IMR-90 (cell line): Measurements from ENCODE around the gene TUBB2B. TPM values are rescaled to one million over a fixed set of nuclear protein-coding genes. Genes with fewer than 3 reads are reported as not detected.
"Not testable (repeated sequence)": the region's sequence is repeated elsewhere in the genome, so short reads cannot be mapped to it uniquely, and the experiment has no call there.

ENCODE experiments used
- ATAC-seq: fragments of 200-7000 bp; cut with Tn5 transposase; 2 replicates; pipeline ENCODE4 v1.9.1; 2020; ENCODE audit warnings: low read depth, mild to moderate bottlenecking, moderate library complexity
- BruUV-seq: library from RNA; stranded (reverse); fragments of 400-500 nt; replicated peaks from 2 replicates; lab custom pipeline; 2021; lab: Mats Ljungman, UMichigan
- CTCF ChIA-PET: fragments of 300-600 bp; formaldehyde crosslinking; extraction: SDS; loops from one replicate; lab custom pipeline; 2021; ENCODE audit warnings: antibody characterized with exemption; lab: Yijun Ruan, JAX
- POLR2A ChIA-PET: fragments of 300-600 bp; sonication (Branson Sonifier 250); formaldehyde crosslinking; loops from one replicate; lab custom pipeline; 2022; ENCODE audit warnings: antibody characterized with exemption; ENCODE audit not compliant: unreplicated experiment; lab: Charles Lee
- DNase-seq: peaks from one replicate; pipeline ENCODE4 v3.0.0; 2013
- H2AFZ ChIP-seq: replicated peaks from 2 replicates; pipeline ENCODE3; 2013; ENCODE audit warnings: low read length, mild to moderate bottlenecking; ENCODE audit not compliant: poor library complexity
- H2AK5ac ChIP-seq: 2 replicates; pipeline ENCODE4 v1.6.1; 2013; ENCODE audit warnings: low read depth, low read length, inconsistent platforms
- H2AK9ac ChIP-seq: replicated peaks from 2 replicates; pipeline ENCODE3; 2013; ENCODE audit warnings: mild to moderate bottlenecking, low read depth, low read length, moderate library complexity; ENCODE audit not compliant: poor library complexity
- H2BK120ac ChIP-seq: 2 replicates; pipeline ENCODE4 v1.6.1; 2013; ENCODE audit warnings: low read depth, low read length, inconsistent platforms
- H2BK15ac ChIP-seq: 3 replicates; pipeline ENCODE4 v1.6.1; 2013; ENCODE audit warnings: low read depth, low read length, inconsistent platforms
- H2BK20ac ChIP-seq: 2 replicates; pipeline ENCODE4 v1.6.1; 2013; ENCODE audit warnings: low read depth, mild to moderate bottlenecking, inconsistent platforms, low read length, moderate library complexity
- H2BK5ac ChIP-seq: 2 replicates; pipeline ENCODE4 v1.6.1; 2013; ENCODE audit warnings: mild to moderate bottlenecking, low read depth, low read length, inconsistent platforms; ENCODE audit not compliant: poor library complexity, severe bottlenecking
- H3K14ac ChIP-seq: replicated peaks from 2 replicates; pipeline ENCODE4 v1.6.1; 2013; ENCODE audit warnings: low read depth, low read length, inconsistent platforms
- H3K18ac ChIP-seq: 2 replicates; pipeline ENCODE4 v1.6.1; 2013; ENCODE audit warnings: low read depth, low read length, control low read depth
- H3K23ac ChIP-seq: 2 replicates; pipeline ENCODE4 v1.6.1; 2013; ENCODE audit warnings: low read depth, low read length, inconsistent platforms
- H3K27ac ChIP-seq: 2 replicates; pipeline ENCODE4 v1.5.1; 2013; ENCODE audit warnings: mild to moderate bottlenecking, control low read depth, low read length; ENCODE audit not compliant: insufficient read depth
- H3K27me3 ChIP-seq: 2 replicates; pipeline ENCODE4 v1.6.1; 2013; ENCODE audit warnings: low read length; ENCODE audit not compliant: control insufficient read depth, insufficient read depth
- H3K36me3 ChIP-seq: 2 replicates; pipeline ENCODE4 v1.6.1; 2013; ENCODE audit warnings: low read length, mixed read lengths; ENCODE audit not compliant: control insufficient read depth, insufficient read depth
- H3K4ac ChIP-seq: 2 replicates; pipeline ENCODE4 v1.6.1; 2013; ENCODE audit warnings: low read depth, low read length, inconsistent platforms
- H3K4me1 ChIP-seq: 2 replicates; pipeline ENCODE4 v1.6.1; 2013; ENCODE audit warnings: low read length, mixed read lengths; ENCODE audit not compliant: control insufficient read depth, insufficient read depth
- H3K4me2 ChIP-seq: 2 replicates; pipeline ENCODE4 v1.6.1; 2013; ENCODE audit warnings: low read depth, mild to moderate bottlenecking, control low read depth, low read length, moderate library complexity
- H3K4me3 ChIP-seq: 2 replicates; pipeline ENCODE4 v1.5.1; 2013; ENCODE audit warnings: low read depth, mild to moderate bottlenecking, control low read depth, low read length, moderate library complexity; ENCODE audit not compliant: insufficient read depth
- H3K56ac ChIP-seq: 2 replicates; pipeline ENCODE4 v1.6.1; 2013; ENCODE audit warnings: low read length, inconsistent platforms; ENCODE audit not compliant: insufficient read depth; ENCODE audit errors: extremely low read depth
- H3K79me1 ChIP-seq, 2 experiments: 2 replicates each; pipeline ENCODE4 v1.6.1; 2013; ENCODE audit warnings: low read length in 2 of 2, inconsistent platforms in 1 of 2, low read depth in 1 of 2
- H3K9ac ChIP-seq: 2 replicates; pipeline ENCODE4 v1.6.1; 2013; ENCODE audit warnings: low read depth, low read length, control low read depth
- H3K9me1 ChIP-seq: 2 replicates; pipeline ENCODE4 v1.6.1; 2013; ENCODE audit warnings: low read length, inconsistent platforms; ENCODE audit not compliant: insufficient read depth
- H3K9me3 ChIP-seq: 2 replicates; pipeline ENCODE4 v1.6.1; 2013; ENCODE audit warnings: low read length; ENCODE audit not compliant: control insufficient read depth, insufficient read depth
- H4K20me1 ChIP-seq: 2 replicates; pipeline ENCODE4 v1.6.1; 2013; ENCODE audit warnings: low read length, inconsistent platforms; ENCODE audit not compliant: insufficient read depth
- H4K5ac ChIP-seq: 2 replicates; pipeline ENCODE4 v1.6.1; 2013; ENCODE audit warnings: mild to moderate bottlenecking, low read depth, low read length, control low read depth
- H4K8ac ChIP-seq, 2 experiments: 2 replicates each; pipeline ENCODE4 v1.6.1; 2013; ENCODE audit warnings: low read depth in 2 of 2, low read length in 2 of 2, control low read depth in 1 of 2, inconsistent platforms in 1 of 2
- H4K91ac ChIP-seq: 2 replicates; pipeline ENCODE4 v1.6.1; 2013; ENCODE audit warnings: low read depth, low read length, inconsistent platforms; ENCODE audit not compliant: insufficient read depth
- WGBS, 2 experiments: methylation state at CpG; one replicate each; pipeline versions ENCODE4 v1.1.5 to v1.1.7; 2013; ENCODE audit warnings: missing lambda C conversion rate in 2 of 2; ENCODE audit not compliant: insufficient read length in 1 of 2; ENCODE audit errors: extremely low coverage in 2 of 2; 5-methylcytosine and 5-hydroxymethylcytosine counted together
- dilution Hi-C: fragments of 300-500 bp; cut with HindIII; formaldehyde crosslinking; loops from one replicate; pipeline ENCODE4 v1.14.3; 2018; ENCODE audit warnings: low sequenced_read_pairs; ENCODE audit not compliant: unreplicated experiment
- in situ Hi-C: fragments of 300-500 bp; cut with MboI; formaldehyde crosslinking; loops from 3 replicates; pipeline ENCODE4 v1.14.3; 2019; ENCODE audit warnings: low sequenced_read_pairs, inconsistent platforms, mixed read lengths
- intact Hi-C: fragments of 100-400 bp; cut with micrococcal nuclease; formaldehyde crosslinking; loops from 2 replicates; pipeline ENCODE4 v1.10.0; 2022
- polyA plus RNA-seq, 3 experiments: library from polyadenylated mRNA; depleted of rRNA; stranded (reverse); fragments of >200 nt; gene quantifications; 2 replicates each; pipeline ENCODE4 v1.2.3, GENCODE V29; 2012; ENCODE audit warnings: low replicate concordance in 1 of 3
- total RNA-seq: library from RNA; depleted of rRNA; stranded (reverse); fragments of >200 nt; gene quantifications from 2 replicates; pipeline ENCODE4 v1.2.3, GENCODE V29; 2012

Gene TUBB2B
- total and polyA plus RNA-seq, 2 of the 4 experiments (the other 2 are of a cell fraction), result 13.6 to 21.1 TPM

- CTCF ChIA-PET, result not testable (repeated sequence)
- WGBS, 2 experiments, result 100% methylated on average over 1 of the region's 7 CpGs; no CpG with 5 or more reads in 1 of the 2 experiments
Measured at GRCh38 chr6:3244832-3245161, 17.3 kb upstream of the TUBB2B start.

More at GRCh38 chr6:3244832-3245161, 17.3 kb upstream of the TUBB2B start:
- H3K4me3 ChIP-seq, H2AK9ac ChIP-seq, H2AFZ ChIP-seq, H3K27ac ChIP-seq, H3K36me3 ChIP-seq, H2BK120ac ChIP-seq, H4K8ac ChIP-seq, POLR2A ChIA-PET, H4K20me1 ChIP-seq, DNase-seq, intact Hi-C loops, H2AK5ac ChIP-seq, H3K79me1 ChIP-seq, H3K4me2 ChIP-seq, H3K56ac ChIP-seq, H3K4ac ChIP-seq, dilution Hi-C loops, H2BK20ac ChIP-seq, ATAC-seq, H3K18ac ChIP-seq, H4K5ac ChIP-seq, H3K14ac ChIP-seq, H4K91ac ChIP-seq, H2BK5ac ChIP-seq, H3K9me3 ChIP-seq, H3K9ac ChIP-seq, H2BK15ac ChIP-seq, H3K27me3 ChIP-seq, H3K23ac ChIP-seq, in situ Hi-C loops, BruUV-seq: not testable (repeated sequence)
- peaks cover 10% of the 10 kb centered on the region for H3K9me1 ChIP-seq
- H3K4me1 ChIP-seq, result peaks cover 13% of the 10 kb centered on the region
